Inferior parietal cortex (tissue), 1 donor: Measurements from ENCODE around the gene TMEM11.

Source experiments
- DNase-seq: peaks from one replicate; pipeline ENCODE4 v3.0.0-alpha.2; 2016; ENCODE audit errors: extremely low spot score

TMEM11 gene

DNA sequence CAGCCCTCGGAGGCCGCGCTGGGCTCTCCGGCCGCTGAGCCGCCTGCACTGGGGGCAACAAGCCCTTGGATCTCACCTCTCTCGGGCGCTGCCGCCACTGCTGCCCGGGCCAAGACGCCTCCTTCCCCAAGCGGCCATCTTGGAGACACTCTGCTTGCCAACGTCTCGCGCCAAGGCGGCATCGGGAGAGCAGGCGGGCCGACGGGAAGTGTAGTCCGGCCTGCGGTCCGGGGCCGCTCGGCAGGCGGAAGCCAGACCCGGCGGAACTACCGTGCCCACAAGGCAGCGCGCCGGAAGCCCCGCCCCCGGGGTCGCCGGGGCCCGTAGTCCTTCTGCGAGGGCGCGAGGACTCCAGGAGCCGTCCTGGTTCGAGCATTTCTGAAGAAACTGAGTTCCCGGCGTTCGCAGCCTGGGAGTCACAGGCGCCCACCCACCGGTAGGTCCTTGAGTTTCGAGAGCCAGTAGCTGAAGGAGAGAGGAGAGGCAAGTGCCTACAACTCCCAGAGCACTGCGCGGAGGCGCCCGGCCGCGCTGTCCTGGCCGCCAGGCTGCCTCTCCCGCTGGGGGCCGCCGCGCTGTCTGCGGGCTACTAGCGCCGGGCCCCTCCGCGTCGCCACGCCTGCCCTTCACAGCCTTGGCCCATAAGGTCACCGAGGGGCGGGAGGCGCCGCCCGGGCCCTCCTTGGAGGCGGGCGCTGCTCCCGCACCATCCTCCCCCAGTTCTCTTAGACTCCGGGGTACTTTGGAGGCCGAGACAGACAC is at the start of gene TMEM11:
Gene TMEM11, minus strand, starts transcription at position 147 of the 762 bp plus-strand sequence. Its CDS starts 9 bp downstream, at position 138.
- peak; percentile 94 for DNase-seq

DNA sequence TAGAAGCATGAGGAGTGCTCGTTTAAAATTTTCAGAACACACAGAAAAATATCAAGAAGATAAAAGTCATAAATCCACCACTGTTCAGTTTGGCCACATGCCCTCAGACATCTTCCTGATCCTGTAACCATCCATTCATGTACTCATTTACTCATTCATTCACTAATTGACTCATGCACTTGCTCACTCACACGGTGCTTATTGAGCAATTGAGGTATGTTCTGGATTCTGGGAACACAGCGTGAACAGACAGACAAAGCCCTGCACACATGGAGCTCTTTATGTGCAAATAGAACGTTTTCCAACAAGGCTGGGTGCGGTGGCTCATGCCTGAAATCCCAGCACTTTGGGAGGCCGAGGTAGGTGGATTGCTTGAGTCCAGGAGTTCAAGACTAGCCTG is 49.4 kb upstream of the TMEM11 start:
- no peak for DNase-seq

- no peak for DNase-seq
Measured at GRCh38 chr17:21262259-21262993, 48.5 kb upstream of the TMEM11 start.

GRCh38 chr17:21258593-21258992 is 44.6 kb upstream of the TMEM11 start:
- no peak for DNase-seq

DNA sequence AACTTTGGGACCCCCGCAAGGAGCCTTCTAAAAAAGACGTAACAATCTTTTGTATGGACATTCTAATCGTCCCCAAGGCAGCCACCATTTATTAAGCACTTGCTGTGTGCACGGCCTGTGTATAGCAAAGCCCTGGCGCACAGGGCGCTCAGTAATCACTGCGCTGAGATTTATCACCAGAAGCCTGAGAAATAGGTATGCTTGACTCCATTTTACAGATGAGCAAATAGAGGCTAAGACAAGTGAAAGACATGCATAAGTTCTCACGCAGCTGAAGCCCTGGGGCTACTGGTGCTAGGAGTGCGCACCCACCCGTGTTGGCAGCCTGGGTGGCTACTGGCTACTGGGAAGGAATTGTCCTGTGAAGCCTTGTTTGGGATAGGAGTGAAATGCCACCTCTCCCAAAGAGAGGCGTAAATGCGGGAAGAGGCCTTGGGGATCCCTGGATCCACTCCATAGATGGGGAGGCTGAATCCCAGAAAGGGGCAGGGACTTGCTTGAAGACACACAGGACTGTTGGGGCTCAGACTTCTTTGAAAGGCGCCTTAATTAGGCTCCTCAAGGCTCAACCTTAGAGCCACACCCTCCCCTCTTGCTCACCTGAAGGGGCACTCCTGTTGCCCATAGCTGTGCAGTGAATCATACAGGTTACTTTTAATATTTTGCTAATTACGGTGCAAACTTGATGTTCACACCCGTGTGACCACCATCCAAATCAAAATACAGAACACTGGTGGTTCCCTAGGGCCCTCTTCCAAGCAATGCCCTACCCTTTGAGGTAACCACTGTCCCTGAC is 39.9 kb upstream of the TMEM11 start:
- DNase-seq, result no peak

GRCh38 chr17:21252796-21253645 is 39.1 kb upstream of the TMEM11 start, which contains the start of gene NATD1:
Gene NATD1, minus strand, starts transcription at chr17:21253410. Its CDS starts 146 bp downstream, at chr17:21253264.
- DNase-seq, result peak; percentile 71

DNA sequence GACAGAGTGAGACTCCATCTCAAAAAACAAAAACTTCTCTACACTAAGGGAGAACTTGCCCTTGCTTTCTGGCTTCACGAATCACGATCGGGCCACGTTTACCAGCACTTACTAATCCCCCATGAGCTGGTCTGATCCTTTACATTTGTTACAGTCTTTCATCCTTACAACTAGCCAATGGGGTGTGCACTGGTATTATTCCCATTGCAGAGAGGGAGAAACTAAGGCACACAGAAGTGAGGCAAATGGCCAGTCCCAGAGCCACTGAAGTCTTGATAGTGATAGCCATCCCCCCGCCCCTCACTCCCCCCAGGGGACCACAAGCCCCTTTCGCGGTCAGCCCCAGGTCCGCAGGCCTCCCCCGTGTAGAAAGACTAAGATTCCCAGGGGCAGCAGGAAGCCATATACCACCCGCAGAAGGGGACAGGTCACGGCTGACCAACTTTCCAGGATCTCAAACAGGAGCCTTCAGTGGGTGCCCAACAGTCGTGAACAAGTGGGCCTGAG is 38.4 kb upstream of the TMEM11 start:
- DNase-seq, result no peak

- no peak for DNase-seq
Measured at GRCh38 chr17:21251337-21252010, 37.5 kb upstream of the TMEM11 start.

DNA sequence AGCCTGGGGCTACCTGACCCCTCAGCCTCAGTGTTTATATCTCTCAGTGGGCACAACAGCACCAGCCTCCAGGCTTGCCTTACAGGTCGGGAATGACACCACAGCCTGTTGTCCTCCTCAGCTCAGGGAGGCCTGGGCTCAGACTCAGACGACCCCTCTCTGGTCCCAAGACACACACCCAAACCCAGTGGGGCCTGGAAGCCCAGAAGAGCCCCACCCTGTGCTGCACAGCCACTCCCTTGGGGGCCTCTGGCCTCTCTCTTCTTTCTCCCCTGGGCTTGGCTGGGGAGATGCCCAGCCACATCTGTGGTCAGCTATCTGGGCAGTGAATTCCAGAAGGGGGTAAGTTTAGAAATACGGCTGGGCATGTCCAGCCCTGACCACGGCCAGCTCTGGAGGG is 36.9 kb upstream of the TMEM11 start:
- no peak for DNase-seq

GRCh38 chr17:21249920-21250703 is 36.2 kb upstream of the TMEM11 start:
- DNase-seq, result no peak

- no peak for DNase-seq
Measured at GRCh38 chr17:21249086-21249795, 35.3 kb upstream of the TMEM11 start.

GRCh38 chr17:21248500-21248899 is 34.5 kb upstream of the TMEM11 start:
- no peak for DNase-seq

GRCh38 chr17:21247552-21248258 is 33.7 kb upstream of the TMEM11 start:
- DNase-seq, result no peak

DNA sequence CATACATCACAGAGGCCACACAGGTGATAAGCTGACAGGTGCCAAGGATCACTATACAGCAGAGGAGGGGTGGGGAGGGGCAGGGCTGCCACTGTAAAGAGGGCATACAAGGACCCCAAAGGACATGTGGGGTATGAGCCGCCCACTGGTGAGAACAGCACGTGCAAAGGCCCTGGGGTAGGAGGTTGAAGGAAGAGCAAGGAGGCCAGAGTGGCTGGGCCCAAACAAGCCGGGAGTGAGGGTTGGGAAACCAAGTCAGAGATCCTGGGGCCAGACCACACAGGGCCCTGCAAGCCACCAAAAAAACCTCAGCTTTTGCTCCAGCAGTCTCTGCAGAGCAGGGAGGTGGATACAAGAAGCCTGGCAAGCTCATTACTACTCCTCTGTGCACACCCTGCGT is 32.7 kb upstream of the TMEM11 start:
- no peak for DNase-seq

GRCh38 chr17:21245639-21246084 is 31.7 kb upstream of the TMEM11 start:
- DNase-seq, result no peak

DNA sequence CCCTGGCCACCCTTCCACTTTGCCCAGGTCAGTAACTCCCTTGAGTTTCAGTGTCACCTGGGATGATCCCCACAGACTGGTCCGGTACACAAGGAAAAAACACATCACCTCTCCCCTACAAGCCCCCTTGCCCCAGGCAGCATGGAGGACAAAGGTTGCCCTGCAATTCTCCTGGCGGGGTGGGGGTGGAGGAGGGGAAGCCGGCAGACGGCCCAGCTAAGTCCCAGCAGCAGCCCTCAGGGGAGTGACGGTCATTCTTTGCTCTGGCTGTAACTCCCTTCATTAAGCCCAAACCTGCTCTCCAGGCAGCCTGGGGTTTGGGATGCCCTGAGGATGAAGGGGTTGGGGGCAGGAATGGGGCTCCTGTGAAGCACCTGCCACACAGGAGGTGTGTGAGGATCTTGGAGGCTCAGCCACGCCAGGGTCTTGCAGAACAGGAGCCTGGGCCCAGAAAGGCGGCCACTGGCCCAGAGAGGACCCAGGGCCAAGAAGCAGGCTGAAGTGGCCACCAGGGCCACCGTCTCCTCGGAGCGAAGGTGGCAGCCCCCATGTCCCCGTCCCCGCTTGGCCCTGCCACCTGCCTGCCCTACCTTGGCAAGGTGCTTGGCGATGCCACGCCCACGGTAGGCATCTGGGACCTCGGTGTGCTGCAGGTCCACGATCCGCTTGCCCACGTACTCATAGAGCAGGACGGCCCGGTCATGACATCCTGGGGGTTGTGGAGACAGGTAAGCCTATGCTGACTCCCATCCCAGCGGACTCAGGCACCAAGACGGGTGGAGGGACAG is 29.7 kb upstream of the TMEM11 start:
- DNase-seq, result no peak

DNA sequence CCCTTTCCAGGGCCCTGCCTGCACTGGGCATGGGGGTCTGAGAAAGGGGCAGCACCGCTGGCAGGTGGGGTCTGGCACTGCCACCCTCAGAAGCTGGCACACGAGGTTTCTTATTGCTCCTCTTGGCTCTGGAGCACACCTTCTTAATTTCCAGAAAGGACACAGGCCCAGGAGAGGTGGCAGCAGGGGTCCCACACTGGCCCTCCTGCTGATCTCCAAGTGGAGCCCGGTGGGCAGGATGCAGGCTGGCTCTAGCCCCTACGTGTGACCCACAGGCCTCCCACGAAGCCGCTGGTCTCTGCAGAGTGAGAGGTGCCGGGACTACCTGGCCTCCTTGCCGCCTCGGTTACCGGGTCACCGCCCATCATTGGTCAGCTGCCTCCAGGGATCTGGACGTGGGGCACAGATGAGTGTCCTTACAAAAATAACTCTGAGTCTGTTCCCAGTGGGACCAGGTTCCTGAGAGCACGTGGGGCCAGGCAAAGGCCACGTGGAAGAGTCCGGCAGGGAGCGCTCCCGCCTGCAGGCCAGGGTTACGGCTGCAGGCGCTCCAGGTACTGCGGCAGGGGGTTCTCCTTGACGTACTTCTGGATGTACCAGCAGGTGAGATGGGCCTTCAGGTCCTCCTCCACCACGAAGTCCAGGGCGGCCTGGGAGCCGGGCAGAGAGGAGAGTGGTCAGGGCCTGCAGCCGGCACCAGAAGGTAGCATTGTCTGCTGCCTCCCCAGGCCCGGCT is 29.0 kb upstream of the TMEM11 start:
- no peak for DNase-seq
